T-helper 9 cell (primary cell): ENCODE data around the gene RAB3GAP2.
"Not testable (repeated sequence)": the region's sequence is repeated elsewhere in the genome, so short reads cannot be mapped to it uniquely, and the experiment has no call there.

Experiments
- DNase-seq: peaks from one replicate; pipeline ENCODE4 v3.0.0-alpha.2; 2020

Gene RAB3GAP2

GRCh38 chr1:220127076-220127475 is 145.2 kb downstream of the RAB3GAP2 start:
- DNase-seq: no peak

GRCh38 chr1:220124542-220124941 is 147.7 kb downstream of the RAB3GAP2 start:
- DNase-seq: no peak

GRCh38 chr1:220123889-220124288 is 148.4 kb downstream of the RAB3GAP2 start:
- DNase-seq: no peak

GRCh38 chr1:220123066-220123465 is 149.2 kb downstream of the RAB3GAP2 start:
- DNase-seq: no peak

- DNase-seq: no peak
These were observed 150.3 kb downstream of the RAB3GAP2 start for GRCh38 chr1:220121791-220122530.

GRCh38 chr1:220119043-220119512 is 153.2 kb downstream of the RAB3GAP2 start:
- DNase-seq: no peak

- no peak for DNase-seq
These were observed 159.0 kb downstream of the RAB3GAP2 start for GRCh38 chr1:220113136-220113695.

- not testable (repeated sequence) for DNase-seq
These were observed 159.7 kb downstream of the RAB3GAP2 start for GRCh38 chr1:220112600-220112999.

GRCh38 chr1:220110473-220110872 is 161.8 kb downstream of the RAB3GAP2 start:
- DNase-seq: not testable (repeated sequence)

- no peak for DNase-seq
These were observed 172.4 kb downstream of the RAB3GAP2 start for GRCh38 chr1:220099826-220100225.
